ENCODE results near the gene ADAM22.
"Not testable (repeated sequence)": the region's sequence is repeated elsewhere in the genome, so short reads cannot be mapped to it uniquely, and the experiment has no call there.

ADAM22 gene

DNA sequence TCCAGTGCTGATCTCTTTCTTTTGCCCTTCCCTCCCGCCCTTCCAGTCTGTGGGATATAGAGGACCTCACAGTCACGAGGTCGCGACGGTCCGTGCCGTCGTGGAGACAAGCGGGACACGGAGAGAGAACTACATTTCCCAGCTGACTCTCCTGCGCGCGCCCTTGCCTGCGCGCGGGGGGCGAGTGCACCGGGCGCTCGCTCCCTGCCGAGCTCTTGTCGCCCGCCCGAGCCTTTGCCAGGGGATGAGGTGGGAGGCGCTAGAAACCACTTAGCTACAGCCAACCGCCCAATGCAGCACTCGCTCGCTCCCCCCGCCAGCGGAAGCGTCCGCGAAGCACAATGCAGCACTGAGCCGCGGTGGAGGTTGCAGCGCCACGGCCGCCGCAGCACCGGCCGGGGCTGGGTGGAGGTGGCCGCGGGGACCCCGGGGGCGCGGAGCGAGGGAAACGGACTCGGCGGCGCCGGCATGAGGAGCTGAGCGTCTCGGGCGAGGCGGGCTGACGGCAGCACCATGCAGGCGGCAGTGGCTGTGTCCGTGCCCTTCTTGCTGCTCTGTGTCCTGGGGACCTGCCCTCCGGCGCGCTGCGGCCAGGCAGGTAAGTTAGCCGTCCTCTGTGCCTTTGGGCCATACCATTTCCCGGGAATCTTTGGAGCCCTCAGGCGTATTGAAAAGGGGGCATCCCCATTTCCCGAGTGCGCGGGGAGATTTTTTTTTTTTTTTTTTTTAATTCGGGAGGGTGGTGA is at the start of gene ADAM22:
TSS of gene ADAM22 (plus strand) at position 299 of the 746 bp plus-strand sequence. CDS start at position 514, 215 bp downstream.
- peak; percentile 88 for DNase-seq

GRCh38 chr7:87885018-87885417 is 49.0 kb upstream of the ADAM22 start:
- no peak for DNase-seq

- DNase-seq = no peak
These were observed 47.2 kb upstream of the ADAM22 start for GRCh38 chr7:87886875-87887274.

- DNase-seq = no peak
These were observed 38.7 kb upstream of the ADAM22 start for GRCh38 chr7:87895363-87895762.

- no peak for DNase-seq
These were observed 34.8 kb upstream of the ADAM22 start for GRCh38 chr7:87899255-87899654.

GRCh38 chr7:87907136-87907906 is 26.7 kb upstream of the ADAM22 start:
- DNase-seq = not testable (repeated sequence)

- DNase-seq = not testable (repeated sequence)
These were observed 25.2 kb upstream of the ADAM22 start for GRCh38 chr7:87908814-87909213.

- DNase-seq = no peak
These were observed 21.9 kb upstream of the ADAM22 start for GRCh38 chr7:87912121-87912520.

- DNase-seq = no peak
These were observed 15.3 kb upstream of the ADAM22 start for GRCh38 chr7:87918740-87919139.

GRCh38 chr7:87919875-87920274 is 14.2 kb upstream of the ADAM22 start:
- no peak for DNase-seq

GRCh38 chr7:87920578-87920977 is 13.5 kb upstream of the ADAM22 start:
- no peak for DNase-seq

DNA sequence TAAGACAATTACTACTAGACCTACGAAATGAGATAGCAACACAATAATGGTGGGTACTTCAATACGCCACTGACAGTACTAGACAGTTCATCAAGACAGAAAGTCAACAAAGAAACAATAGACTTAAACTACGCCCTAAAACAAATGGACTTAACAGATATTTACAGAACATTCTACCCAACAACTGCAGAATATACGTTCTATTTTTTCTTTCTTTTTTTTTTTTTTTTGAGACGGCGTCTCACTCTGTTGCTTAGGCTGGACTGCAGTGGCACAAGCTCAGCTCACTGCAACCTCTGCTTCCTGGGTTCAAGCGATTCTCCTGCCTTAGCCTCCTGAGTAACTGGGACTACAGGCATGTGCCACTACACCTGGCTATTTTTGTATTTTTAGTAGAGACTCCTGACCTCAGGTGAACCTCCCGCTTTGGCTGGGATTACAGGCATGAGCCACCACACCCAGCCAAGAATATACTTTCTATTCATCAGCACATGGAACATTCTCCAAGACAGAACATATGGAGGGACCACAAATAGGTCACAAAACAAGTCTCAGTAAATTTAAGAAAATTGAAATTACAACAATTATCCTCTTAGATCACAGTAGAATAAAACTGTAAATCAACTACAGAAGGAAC is 11.2 kb upstream of the ADAM22 start:
- not testable (repeated sequence) for DNase-seq

DNA sequence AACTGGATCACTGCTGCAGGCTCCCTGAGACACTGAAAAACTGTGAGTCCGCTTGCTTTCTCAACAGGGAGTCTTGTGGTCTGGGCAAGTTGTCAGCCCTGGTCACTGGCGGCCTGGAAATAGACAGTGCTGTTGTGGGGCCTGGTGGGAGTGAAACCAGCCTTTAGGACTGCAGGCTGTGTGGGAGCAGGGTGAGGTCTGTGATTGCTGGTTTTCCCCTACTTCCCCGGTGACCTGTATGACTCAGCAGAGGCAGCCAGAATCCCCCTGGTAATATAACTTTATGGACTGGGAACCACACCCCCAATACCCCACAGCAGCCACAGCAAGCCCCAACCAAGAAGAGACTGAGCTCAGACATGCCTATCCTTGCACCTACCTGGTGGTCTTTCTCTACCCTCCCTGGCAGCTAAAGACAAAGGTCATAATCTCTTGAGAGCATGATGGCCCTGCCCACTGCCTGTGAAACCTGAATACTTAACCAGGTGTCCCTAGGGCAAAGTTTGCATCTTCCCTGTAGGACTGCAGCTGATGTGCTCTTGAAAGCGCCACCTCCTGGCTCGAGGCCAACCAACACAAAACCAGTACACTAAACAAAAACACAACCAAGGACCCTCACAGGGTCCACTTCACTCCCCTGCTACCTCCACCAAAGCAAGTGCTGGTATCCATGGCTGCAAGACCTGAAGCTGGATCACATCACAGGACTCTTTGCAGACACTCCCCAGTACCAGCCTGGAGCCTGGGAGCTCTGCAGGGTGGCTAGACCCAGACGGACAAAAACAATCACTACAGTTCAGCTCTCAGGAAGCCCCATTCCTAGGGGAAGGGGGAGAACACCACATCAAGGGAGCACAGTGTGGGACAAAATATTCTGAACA is 7.2 kb upstream of the ADAM22 start:
- DNase-seq = peak; percentile 33

DNA sequence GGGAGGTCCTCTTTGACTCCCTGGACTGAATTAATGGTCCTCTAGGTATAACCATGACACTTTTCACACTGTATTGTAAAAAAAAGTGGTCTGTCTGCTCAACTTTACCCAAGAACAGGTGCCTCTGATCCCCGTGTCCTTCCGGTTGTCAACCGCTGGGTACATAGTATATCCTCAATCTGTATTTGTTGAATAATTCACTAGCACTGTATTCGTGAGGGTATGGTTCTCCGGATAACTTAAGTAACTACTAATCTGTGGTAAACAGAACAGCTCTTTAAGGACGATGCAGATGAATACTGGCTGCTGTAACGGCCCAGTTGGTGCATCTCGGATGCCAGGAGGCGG is 472 bp upstream of the ADAM22 start:
- no peak for DNase-seq

DNA sequence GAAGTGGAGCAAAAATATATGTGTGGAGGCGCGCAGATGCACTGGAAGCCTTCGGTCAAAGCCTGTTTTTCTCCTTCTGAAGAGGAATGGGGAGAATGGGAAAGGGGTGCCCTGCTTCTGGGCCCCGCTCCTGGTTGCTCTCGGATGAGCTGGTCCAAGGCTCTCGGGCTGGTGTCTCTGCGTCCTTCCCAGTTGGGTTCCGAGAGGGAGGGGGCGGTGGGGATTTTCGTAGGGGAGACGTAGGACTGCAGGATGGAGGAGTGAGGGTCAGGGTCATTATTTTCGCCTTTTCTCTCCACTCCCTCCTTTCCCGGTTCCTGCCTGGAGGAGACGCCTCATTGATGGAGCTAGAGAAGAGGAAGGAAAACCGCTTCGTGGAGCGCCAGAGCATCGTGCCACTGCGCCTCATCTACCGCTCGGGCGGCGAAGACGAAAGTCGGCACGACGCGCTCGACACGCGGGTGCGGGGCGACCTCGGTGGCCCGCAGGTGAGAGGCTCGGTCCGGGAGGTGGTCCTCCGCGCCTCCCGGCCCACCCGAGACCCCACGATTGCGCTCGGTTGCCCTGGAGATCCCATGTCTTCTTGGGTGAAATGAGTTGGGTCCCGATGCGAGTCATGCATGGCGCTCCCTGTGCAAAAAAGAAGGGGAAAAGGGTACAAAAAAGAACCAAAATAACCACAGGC is 790 bp downstream of the ADAM22 start:
- DNase-seq = peak; percentile 43

- no peak for DNase-seq
These were observed 1.3 kb downstream of the ADAM22 start for GRCh38 chr7:87935384-87935706.

GRCh38 chr7:87941138-87941537 is 7.1 kb downstream of the ADAM22 start:
- no peak for DNase-seq

DNA sequence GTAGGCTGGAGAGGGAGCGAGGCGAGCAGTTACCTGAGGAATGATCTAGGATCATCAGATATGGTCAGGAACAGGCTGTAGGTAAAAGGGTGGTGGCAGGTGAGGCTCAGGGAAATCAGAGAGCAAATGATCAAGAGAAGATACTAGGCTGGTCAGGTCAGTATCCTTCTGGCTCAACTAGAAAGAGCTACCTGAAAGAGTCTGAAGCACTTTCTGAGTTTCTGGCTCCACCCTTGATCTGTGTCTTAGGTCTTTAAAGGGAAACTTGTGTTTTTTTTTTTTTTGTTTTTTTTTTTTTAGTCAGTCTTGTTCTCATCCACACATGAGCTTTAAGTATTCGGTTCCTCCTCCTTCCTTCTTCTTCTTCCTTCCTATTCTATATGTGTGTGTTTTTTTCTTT is 10.5 kb downstream of the ADAM22 start:
- DNase-seq = no peak

DNA sequence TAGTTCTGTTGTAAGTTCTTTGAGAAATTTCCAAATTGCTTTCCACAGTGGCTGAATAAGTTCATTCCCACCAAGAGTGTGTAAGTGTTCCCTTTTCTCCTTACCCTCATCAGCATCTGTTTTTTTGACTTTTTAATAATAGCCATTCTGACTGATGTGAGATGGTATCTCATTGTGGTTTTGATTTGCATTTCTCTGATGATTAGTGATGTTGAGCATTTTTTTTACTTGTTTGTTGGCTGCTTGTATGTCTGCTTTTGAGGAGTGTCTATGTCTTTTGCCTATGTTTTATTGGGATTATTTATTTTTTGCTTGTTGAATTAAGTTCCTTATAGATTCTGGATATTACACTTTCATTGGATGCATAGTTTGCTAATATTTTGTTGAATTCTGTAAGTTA is 11.9 kb downstream of the ADAM22 start:
- DNase-seq = not testable (repeated sequence)

DNA sequence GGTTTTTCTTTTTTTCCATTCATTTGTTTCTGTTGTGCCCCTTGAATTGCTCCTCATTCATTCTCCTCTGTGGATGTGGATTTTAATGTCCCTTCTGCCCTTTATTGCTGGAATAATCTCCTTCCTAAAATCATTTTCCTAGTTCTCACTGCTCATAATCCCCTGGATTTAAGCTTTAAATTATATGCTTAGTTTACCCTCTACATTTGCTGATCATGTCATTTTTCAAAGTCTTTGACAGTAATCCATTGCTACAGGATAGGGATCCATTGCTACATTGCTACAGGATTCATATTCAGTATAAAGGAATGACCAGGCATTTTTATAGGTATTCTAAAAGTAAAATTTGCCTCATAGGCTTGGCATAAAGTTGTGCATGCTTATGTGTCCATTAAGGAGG is 14.3 kb downstream of the ADAM22 start:
- no peak for DNase-seq

GRCh38 chr7:87959336-87959735 is 25.3 kb downstream of the ADAM22 start:
- no peak for DNase-seq

- no peak for DNase-seq
These were observed 26.2 kb downstream of the ADAM22 start for GRCh38 chr7:87960239-87960638.

Measured in stimulated activated CD8-positive, alpha-beta memory T cell treated with anti-CD3 and anti-CD28 coated beads, Interleukin-4, amount 100 ng/mL, for 48 hours (primary cell).